ENCODE measurements around the gene OGFOD3.
"Not testable (repeated sequence)": the region's sequence is repeated elsewhere in the genome, so short reads cannot be mapped to it uniquely, and the experiment has no call there.

Gene OGFOD3

DNA sequence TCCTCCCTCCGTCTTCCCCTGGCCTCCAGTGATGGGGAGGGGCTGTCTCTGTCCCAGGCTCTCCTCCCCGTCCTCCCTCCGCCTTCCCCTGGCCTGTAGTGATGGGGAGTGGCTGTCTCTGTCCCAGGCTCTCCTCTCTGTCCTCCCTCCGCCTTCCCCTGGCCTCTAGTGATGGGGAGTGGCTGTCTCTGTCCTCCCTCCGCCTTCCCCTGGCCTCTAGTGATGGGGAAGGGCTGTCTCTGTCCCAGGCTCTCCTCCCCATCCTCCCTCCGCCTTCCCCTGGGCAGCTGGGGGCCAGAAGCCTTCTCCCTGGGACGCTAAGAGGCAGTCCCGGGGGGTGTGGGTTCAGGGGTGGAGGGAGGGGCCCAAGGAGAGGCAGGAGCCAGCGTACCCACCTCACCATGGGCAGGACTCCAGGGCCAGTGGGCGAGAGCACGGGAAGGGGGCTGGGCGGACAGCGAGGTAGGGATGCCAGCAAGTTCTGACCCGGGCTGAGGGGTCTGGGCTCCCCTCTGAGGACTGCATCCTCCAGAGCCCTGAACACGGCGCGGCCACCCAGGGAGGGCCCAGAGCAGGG is 32.0 kb downstream of the OGFOD3 start:
- DNase-seq: no peak

DNA sequence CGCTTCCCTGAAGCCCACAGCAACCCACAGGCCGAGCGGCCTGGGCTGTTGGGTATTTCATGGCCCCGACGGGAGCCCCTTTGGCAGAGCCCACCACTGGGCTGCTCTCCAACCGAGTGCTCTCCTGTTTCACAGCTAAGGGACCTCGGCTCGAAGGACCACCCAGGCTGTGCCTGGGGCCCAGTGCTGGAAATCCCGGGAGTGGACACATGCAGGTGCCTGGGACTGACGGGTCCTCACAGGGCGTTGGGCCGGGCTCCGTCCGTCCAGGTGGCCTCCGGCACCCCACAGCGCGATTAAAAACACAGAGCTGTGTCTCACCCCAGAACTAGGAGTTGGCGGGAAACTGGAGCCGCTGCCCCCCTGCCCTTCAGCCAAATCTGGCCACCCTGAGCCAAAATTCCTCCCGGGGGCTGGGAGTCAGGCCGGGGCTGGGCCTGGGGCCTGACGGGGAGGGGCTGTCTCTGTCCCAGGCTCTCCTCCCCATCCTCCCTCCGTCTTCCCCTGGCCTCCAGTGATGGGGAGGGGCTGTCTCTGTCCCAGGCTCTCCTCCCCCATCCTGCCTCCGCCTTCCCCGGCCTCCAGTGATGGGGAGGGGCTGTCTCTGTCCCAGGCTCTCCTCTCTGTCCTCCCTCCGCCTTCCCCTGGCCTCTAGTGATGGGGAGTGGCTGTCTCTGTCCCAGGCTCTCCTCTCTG is 32.7 kb downstream of the OGFOD3 start:
- DNase-seq: no peak

GRCh38 chr17:82384730-82385481 is 33.5 kb downstream of the OGFOD3 start:
- DNase-seq: no peak

DNA sequence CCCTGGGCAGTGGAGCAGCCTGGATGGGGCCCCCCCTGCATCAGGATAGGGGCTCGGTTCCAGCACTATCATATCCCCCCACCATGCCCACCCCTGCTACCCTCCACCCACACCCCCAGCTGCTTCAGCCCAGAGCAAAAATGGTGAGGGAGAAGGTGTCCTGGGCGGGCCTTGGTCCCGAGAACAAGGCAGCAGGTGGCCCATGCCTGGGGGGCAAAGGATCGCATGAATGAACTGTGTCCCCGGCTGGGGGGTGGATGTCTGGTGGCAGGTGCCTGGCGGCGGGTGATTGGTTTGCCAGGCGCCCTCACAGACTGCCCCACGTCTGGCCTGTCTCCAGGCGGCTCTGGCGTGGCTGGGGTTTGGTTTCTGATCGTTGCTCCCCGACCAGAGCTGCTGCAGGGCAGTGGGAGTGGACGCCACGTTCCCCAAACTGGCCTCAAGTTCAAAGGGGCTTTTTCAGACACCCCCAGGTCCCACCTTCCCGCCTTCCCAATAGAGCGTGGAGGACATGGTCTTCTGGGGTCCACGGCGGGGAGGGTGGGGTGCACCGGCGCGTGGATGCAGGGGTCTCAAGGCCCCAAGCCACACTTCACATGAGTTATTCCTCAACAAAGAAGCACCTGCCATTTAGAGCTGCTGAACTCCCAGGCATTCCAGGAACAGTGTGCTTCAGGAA is 34.2 kb downstream of the OGFOD3 start:
- no peak for DNase-seq

GRCh38 chr17:82383411-82383810 is 35.0 kb downstream of the OGFOD3 start:
- DNase-seq: no peak

DNA sequence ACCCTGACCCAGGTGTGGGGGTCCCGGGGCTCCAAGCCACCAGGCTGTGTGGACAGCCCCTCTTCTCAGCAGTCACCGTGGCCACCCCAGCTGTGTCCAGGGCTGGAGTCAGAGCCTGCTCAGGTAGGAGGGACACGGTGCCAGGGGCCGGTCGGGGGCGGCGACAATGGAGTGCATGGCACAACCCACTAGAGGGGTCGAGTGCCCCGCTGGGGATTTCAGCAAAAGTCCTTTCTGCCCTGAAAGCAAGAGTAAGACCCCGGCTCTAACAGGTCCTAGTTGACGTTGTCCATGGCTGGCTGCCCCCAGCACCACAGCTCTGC is 35.5 kb downstream of the OGFOD3 start:
- DNase-seq: no peak

DNA sequence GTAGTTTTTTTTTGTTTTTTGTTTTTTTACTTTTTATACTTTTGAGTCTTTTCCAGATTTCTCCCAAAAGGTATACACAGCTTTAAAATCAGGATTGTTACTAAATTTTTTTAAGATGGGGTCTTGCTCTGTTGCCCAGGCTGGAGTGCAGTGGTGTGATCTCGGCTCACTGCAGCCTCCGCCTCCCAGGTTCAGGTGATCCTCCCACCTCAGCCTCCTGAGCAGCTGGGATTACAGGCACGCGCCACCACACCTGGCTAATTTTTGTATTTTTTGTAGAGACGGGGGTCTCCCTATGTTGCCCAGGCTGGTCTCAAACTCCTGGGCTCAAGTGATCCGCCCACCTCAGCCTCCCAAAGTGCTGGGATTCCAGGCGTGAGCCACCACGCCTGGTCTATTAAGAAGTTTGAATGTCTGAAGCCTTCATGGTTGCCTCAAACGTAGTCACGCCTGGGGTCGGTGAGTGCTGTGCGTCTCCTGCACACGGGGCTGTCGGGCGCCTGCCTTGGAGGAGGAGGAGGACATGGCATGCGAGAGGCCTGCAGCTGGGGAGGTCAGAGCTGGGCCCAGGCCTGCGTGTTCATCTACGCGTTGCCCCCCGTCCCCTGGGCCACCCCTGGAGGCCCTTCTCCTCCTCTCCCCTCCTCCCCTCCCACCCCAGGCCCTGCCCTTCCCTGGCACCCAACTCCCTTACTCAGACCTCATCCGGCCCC is 36.0 kb downstream of the OGFOD3 start:
- DNase-seq: not testable (repeated sequence)

GRCh38 chr17:82381703-82382009 is 36.7 kb downstream of the OGFOD3 start:
- DNase-seq: not testable (repeated sequence)

- DNase-seq: no peak
These were observed 37.3 kb downstream of the OGFOD3 start for GRCh38 chr17:82380860-82381702.

GRCh38 chr17:82378741-82379021 is 39.7 kb downstream of the OGFOD3 start:
- no peak for DNase-seq

DNA sequence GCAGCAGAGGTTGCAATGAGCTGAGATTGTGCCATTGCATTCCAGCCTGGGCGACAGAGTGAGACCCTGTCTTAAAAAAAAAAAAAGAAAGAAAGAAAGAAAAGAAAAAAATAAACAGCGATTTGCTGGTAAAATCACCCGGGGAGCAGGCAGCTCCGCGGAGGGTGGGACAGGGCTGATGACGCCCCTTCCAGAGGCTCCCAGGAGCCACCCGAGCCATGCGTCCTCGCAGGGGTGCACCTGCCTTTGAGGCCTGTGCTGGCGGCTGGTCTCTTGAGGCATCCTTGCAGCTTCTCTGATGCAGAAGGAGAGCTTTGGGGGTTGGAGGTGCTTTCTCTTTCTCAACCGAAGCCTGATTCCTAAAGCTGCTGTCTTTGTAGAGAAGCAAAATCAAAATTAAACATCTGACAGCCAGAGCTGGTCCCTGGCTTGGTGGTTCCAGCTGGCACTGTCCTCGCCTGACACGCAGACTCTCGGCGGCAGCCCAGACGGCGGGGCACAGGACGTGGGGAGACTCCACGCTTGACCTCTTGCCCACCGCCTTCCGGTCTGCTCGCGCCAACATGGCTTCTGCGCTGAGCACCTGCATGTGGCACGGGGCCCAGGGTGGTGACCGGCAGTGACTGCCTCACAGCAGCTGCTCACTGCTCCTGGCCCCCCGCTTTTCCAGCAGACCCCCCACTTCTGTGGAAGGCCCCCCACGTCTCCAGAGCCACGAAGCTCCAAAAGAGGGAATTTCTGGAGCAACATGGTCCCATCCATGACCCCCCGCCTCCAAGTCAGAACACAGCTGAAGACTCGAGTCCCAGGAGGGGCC is 40.3 kb downstream of the OGFOD3 start:
- DNase-seq: no peak

GRCh38 chr17:82377294-82377693 is 41.1 kb downstream of the OGFOD3 start:
- DNase-seq: not testable (repeated sequence)

DNA sequence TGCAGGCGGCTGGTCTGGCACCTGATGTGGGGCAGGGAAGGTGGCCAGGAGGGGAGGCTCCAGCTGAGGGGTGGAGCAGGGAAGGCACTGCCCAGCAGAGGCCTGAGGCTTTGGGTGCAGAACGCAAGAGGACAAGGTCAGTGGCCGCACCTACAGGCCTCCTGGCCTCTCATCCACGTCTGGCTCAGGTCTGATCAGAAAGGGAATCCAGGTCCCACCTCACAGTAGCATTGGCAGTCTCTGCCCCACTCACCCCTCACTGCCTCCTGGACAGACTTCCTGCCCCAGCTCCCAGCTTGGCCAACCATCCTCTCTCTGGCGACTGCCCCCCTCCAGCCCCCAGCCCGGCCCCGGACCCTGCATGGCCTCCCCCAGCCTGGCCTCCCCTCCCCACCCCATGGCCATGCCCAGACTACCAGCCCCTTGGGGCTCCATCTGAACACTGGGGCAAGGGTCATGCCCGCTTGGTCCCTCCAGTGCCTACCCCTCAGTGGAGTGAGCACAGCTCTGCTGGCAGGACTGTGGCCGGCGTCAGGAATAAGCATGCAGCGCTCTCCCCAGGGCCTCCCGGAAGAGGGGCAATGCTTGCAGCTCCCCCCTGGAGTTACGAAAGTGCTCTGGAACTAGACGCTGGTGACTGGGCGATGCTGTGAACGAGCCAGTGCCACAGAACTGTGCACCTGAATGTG is 42.2 kb downstream of the OGFOD3 start:
- DNase-seq: no peak

- no peak for DNase-seq
These were observed 42.9 kb downstream of the OGFOD3 start for GRCh38 chr17:82375359-82376041.

DNA sequence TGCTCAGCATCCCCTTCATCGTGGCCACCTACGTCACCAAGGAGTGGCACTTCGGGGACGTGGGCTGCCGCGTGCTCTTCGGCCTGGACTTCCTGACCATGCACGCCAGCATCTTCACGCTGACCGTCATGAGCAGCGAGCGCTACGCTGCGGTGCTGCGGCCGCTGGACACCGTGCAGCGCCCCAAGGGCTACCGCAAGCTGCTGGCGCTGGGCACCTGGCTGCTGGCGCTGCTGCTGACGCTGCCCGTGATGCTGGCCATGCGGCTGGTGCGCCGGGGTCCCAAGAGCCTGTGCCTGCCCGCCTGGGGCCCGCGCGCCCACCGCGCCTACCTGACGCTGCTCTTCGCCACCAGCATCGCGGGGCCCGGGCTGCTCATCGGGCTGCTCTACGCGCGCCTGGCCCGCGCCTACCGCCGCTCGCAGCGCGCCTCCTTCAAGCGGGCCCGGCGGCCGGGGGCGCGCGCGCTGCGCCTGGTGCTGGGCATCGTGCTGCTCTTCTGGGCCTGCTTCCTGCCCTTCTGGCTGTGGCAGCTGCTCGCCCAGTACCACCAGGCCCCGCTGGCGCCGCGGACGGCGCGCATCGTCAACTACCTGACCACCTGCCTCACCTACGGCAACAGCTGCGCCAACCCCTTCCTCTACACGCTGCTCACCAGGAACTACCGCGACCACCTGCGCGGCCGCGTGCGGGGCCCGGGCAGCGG is 43.6 kb downstream of the OGFOD3 start:
- DNase-seq: no peak

- DNase-seq: no peak
These were observed 44.4 kb downstream of the OGFOD3 start for GRCh38 chr17:82373731-82374625.

DNA sequence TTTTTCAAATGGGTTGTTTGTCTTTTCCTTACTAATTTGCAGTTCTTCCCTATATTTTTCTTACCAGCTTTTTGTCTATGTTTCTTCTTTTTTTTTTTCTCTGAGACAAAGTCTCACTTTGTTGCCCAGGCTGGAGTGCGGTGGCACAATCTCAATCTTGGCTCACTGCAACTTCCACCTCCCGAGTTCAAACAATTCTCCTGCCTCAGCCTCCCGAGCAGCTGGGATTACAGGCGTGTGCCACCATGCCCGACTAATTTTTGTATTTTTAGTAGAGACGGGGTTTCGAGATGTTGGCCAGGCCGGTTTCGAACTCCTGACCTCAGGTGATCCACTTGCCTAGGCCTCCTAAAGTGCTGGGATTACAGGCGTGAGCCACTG is 45.3 kb downstream of the OGFOD3 start:
- DNase-seq: not testable (repeated sequence)

DNA sequence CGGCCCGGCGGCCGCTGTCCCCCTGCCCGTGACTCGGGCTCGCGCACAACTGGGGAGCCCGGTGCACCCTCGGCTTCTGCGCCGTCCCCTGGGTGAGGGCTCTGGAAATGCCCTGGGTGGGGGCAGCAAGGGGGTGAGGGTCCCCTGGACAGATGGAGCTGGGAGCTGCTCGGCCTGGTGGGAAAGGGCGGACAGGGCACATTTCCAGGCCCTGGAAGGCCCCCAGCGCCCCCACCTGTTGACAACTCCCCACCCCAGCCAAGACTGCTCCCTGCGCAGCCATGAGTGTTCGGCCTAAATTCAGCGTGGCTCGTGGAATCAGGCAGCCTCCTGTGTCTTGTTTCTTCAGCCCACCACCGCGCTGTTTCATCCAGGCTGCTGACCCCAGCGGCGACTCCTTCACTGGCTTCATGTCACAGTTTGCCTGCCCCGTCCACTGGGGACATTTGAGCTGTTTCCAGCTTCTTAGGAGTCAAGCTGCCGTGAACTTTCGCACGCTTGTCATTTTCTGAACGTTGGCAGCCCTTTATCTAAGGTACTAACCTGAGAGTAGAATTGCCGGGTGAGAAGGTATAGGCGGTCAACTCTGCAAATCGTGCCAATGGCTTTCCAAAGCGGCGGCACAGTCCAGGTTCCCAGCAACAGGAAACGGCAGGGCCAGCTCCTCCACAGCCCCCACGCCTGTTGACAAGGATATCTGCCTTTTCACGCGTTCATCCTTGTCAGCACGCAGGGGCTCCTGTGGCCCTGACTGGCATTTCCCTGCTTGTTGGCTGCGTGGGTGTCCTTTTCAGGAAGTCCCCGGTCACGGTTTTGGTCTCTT is 45.9 kb downstream of the OGFOD3 start:
- DNase-seq: no peak

All from activated CD4-positive, CD25-positive, alpha-beta regulatory T cell treated with anti-CD3 and anti-CD28 coated beads, Interleukin-2, amount 50 U/mL, for 72 hours (primary cell).